K562 (cell line): ENCODE results near the gene OR2F1. TPM values are rescaled to one million over a fixed set of nuclear protein-coding genes. Genes with fewer than 3 reads are reported as not detected.

Experiments
- ATF3 ChIP-seq, 2 experiments: fragments of 450-650 bp in 1 of 2; sonication (generic) in 1 of 2; formaldehyde crosslinking in 1 of 2; IDR thresholded peaks in 1 of 2; conservative IDR thresholded peaks in 1 of 2; 2 replicates each; pipeline versions ENCODE4 v1.6.1 to v1.8.1; 2016 to 2023; ENCODE audit warnings: mild to moderate bottlenecking in 2 of 2, moderate library complexity in 2 of 2, inconsistent platforms in 1 of 2, missing genetic modification reagents in 1 of 2
- CBFA2T2 ChIP-seq: fragments of 450-650 bp; conservative IDR thresholded peaks from 2 replicates; pipeline ENCODE4 v1.6.1; 2017; ENCODE audit warnings: mild to moderate bottlenecking
- CBFA2T3 ChIP-seq: fragments of 450-650 bp; IDR thresholded peaks from 2 replicates; pipeline ENCODE4 v1.6.1; 2017
- CBX2 ChIP-seq: fragments of 200-600 bp; sonication (generic); IDR thresholded peaks from one replicate; pipeline ENCODE4 v1.6.1; 2012; ENCODE audit warnings: mild to moderate bottlenecking, low read length, inconsistent platforms; ENCODE audit not compliant: insufficient read depth, poor library complexity, severe bottlenecking
- CBX3 ChIP-seq, 2 experiments: IDR thresholded peaks; 1 replicate in 1 of 2; 2 replicates in 1 of 2; pipeline ENCODE4 v1.6.1; 2012; ENCODE audit warnings: inconsistent platforms in 2 of 2, low read length in 2 of 2, borderline replicate concordance in 1 of 2, control low read depth in 1 of 2
- CCAR2 ChIP-seq: fragments of 200-400 bp; formaldehyde crosslinking; IDR thresholded peaks from 2 replicates; pipeline ENCODE4 v1.6.1; 2017; ENCODE audit warnings: mild to moderate bottlenecking, low read depth, low read length
- DMBX1 ChIP-seq: fragments of 250-450 bp; sonication (Bioruptor Pico); IDR thresholded peaks from 2 replicates; pipeline ENCODE4 v1.8.0; 2022; ENCODE audit warnings: inconsistent platforms, mild to moderate bottlenecking, moderate library complexity, borderline replicate concordance
- EZH2 ChIP-seq: IDR thresholded peaks from 2 replicates; pipeline ENCODE4 v1.6.1; 2012; ENCODE audit warnings: low read depth, mild to moderate bottlenecking, inconsistent platforms, low read length, borderline replicate concordance
- GATAD2A ChIP-seq: fragments of 450-650 bp; IDR thresholded peaks from 2 replicates; pipeline ENCODE4 v1.6.1; 2017
- HMG20A ChIP-seq: fragments of 450-650 bp; formaldehyde crosslinking; conservative IDR thresholded peaks from 2 replicates; pipeline ENCODE4 v1.4.0; 2020; ENCODE audit warnings: mild to moderate bottlenecking, mixed read lengths
- HSF4 ChIP-seq: fragments of 250-450 bp; sonication (Bioruptor Pico); IDR thresholded peaks from 2 replicates; pipeline ENCODE4 v2.1.2; 2022; ENCODE audit warnings: mild to moderate bottlenecking, moderate library complexity, borderline replicate concordance
- KHSRP ChIP-seq: fragments of 450-650 bp; IDR thresholded peaks from 2 replicates; pipeline ENCODE4 v1.6.1; 2017
- MXD1 ChIP-seq: fragments of 250-450 bp; sonication (Bioruptor Pico); IDR thresholded peaks from 2 replicates; pipeline ENCODE4 v1.8.0; 2021; ENCODE audit warnings: borderline replicate concordance, mild to moderate bottlenecking, moderate library complexity; ENCODE audit not compliant: poor library complexity, severe bottlenecking
- NCOR1 ChIP-seq: fragments of 450-650 bp; IDR thresholded peaks from 2 replicates; pipeline ENCODE4 v1.6.1; 2016; ENCODE audit warnings: mild to moderate bottlenecking, moderate library complexity
- PHF20 ChIP-seq: fragments of 450-650 bp; IDR thresholded peaks from 2 replicates; pipeline ENCODE4 v1.6.1; 2018; ENCODE audit not compliant: partially characterized antibody
- PML ChIP-seq: IDR thresholded peaks from 2 replicates; pipeline ENCODE4 v1.6.1; 2012; ENCODE audit warnings: low read length, inconsistent platforms
- PREB ChIP-seq: sonication (generic); formaldehyde crosslinking; IDR thresholded peaks from 2 replicates; pipeline ENCODE4 v1.8.1; 2023; ENCODE audit warnings: mild to moderate bottlenecking, missing genetic modification reagents
- PTRF ChIP-seq: fragments of 450-650 bp; IDR thresholded peaks from 2 replicates; pipeline ENCODE4 v1.6.1; 2016; ENCODE audit warnings: mild to moderate bottlenecking, missing genetic modification characterization, missing compliant biosample characterization
- RBM15 ChIP-seq: fragments of 200-400 bp; formaldehyde crosslinking; IDR thresholded peaks from 2 replicates; pipeline ENCODE4 v1.6.1; 2018; ENCODE audit warnings: mild to moderate bottlenecking, low read length, moderate library complexity; ENCODE audit not compliant: insufficient read depth
- RBM25 ChIP-seq: fragments of 200-400 bp; formaldehyde crosslinking; IDR thresholded peaks from 2 replicates; pipeline ENCODE4 v1.6.1; 2018; ENCODE audit warnings: low read length, low read depth, moderate library complexity; ENCODE audit not compliant: severe bottlenecking
- RNF2 ChIP-seq: sonication (generic); IDR thresholded peaks from 2 replicates; pipeline ENCODE4 v1.6.1; 2016
- SRSF1 ChIP-seq: fragments of 200-400 bp; formaldehyde crosslinking; IDR thresholded peaks from 2 replicates; pipeline ENCODE4 v1.6.1; 2017; ENCODE audit warnings: mild to moderate bottlenecking, low read depth, low read length, moderate library complexity
- SRSF3 ChIP-seq: fragments of 200-400 bp; formaldehyde crosslinking; IDR thresholded peaks from 2 replicates; pipeline ENCODE4 v1.6.1; 2016; ENCODE audit warnings: mild to moderate bottlenecking, low read length, moderate library complexity; ENCODE audit not compliant: insufficient read depth
- TCFL5 ChIP-seq: fragments of 250-450 bp; sonication (Bioruptor Pico); conservative IDR thresholded peaks from 2 replicates; pipeline ENCODE4 v1.6.1; 2021; ENCODE audit warnings: mild to moderate bottlenecking, moderate library complexity, matching md5 sums
- ZBTB7A ChIP-seq: IDR thresholded peaks from 2 replicates; pipeline ENCODE4 v1.6.1; 2011; ENCODE audit warnings: low read depth, mild to moderate bottlenecking, low read length, moderate library complexity, borderline replicate concordance; ENCODE audit not compliant: control insufficient read depth
- ZNF23 ChIP-seq: fragments of 250-450 bp; sonication (Bioruptor Pico); IDR thresholded peaks from 2 replicates; pipeline ENCODE4 v1.4.0; 2020; ENCODE audit warnings: mild to moderate bottlenecking
- ZNF274 ChIP-seq: IDR thresholded peaks from 2 replicates; pipeline ENCODE4 v1.6.1; 2011; ENCODE audit warnings: low read depth, mild to moderate bottlenecking, low read length, moderate library complexity, borderline replicate concordance
- ZNF655 ChIP-seq: fragments of 250-450 bp; sonication (Bioruptor Pico); IDR thresholded peaks from 2 replicates; pipeline ENCODE4 v1.5.0; 2021
- polyA plus RNA-seq, 8 experiments: library from polyadenylated mRNA; depleted of rRNA in 4 of 8; stranded (reverse) in 5 of 8; unstranded in 3 of 8; fragments of >200 nt; fragmentation: Nextera tagmentation in 2 of 8; fragmentation: Illumina TruSeq in 1 of 8; extraction: Ambion mirVana in 2 of 8; extraction: Trizol in 1 of 8; gene quantifications; 2 replicates each; pipeline versions ENCODE4 v1.2.1 to v1.2.3, GENCODE V29; 2011 to 2014; ENCODE audit warnings: inconsistent platforms in 1 of 8, missing spikeins in 1 of 8
- total RNA-seq, 7 experiments: library from RNA; depleted of rRNA in 6 of 7; stranded (reverse); fragments of >200 nt in 6 of 7; fragmentation: Illumina TruSeq in 2 of 7; extraction: Trizol in 2 of 7; gene quantifications; 2 replicates each; pipeline versions ENCODE4 v1.2.1 to v1.2.3, GENCODE V29; 2011 to 2021; ENCODE audit warnings: low replicate concordance in 1 of 7

The OR2F1 gene
- total and polyA plus RNA-seq, 9 of the 15 experiments (the other 6 are each of a cell fraction or from before 2014, with no cell fraction given): not detected

- peak; percentile 80 for TF ChIP-seq CBFA2T3
- TF ChIP-seq PREB (CRISPR knock-in tag): no peak
- TF ChIP-seq PTRF (tag): no peak
- TF ChIP-seq RNF2: no peak
- no peak for TF ChIP-seq CBX2
- no peak for TF ChIP-seq TCFL5
- TF ChIP-seq CBX3 (IDR thresholded peaks at IDR 0.05; ENCODE audit: borderline replicate concordance in 1 of 2, low read length in 2 of 2): 0 out of 3 replicates have a peak, but pooled peaks of 1 of the 2 experiments have one; percentile 21
- TF ChIP-seq KHSRP: no peak
- no peak for TF ChIP-seq EZH2
- no peak for TF ChIP-seq ZNF274
- no peak for TF ChIP-seq ZBTB7A
- no peak for TF ChIP-seq MXD1 (CRISPR knock-in tag)
- TF ChIP-seq GATAD2A: no peak
- TF ChIP-seq ATF3 (IDR thresholded peaks at IDR 0.05): 0 out of 2 replicates have a peak, but pooled peaks have one; percentile 32
- no peak for TF ChIP-seq ATF3 (CRISPR knock-in tag; conservative IDR thresholded peaks at IDR 0.05)
- peak; percentile 65 for TF ChIP-seq CBFA2T2
- no peak for TF ChIP-seq RBM15
- no peak for TF ChIP-seq HSF4
- TF ChIP-seq ZNF655 (CRISPR knock-in tag): no peak
- 0 out of 2 replicates have a peak, but pooled peaks have one; percentile 41 for TF ChIP-seq PML
- TF ChIP-seq HMG20A (CRISPR knock-in tag): no peak
- TF ChIP-seq DMBX1 (CRISPR knock-in tag): no peak
- no peak for TF ChIP-seq RBM25
- peak; percentile 54 for TF ChIP-seq NCOR1
- no peak for TF ChIP-seq ZNF23 (CRISPR knock-in tag)
- TF ChIP-seq PHF20: no peak
- no peak for TF ChIP-seq SRSF1
- no peak for TF ChIP-seq CCAR2
- no peak for TF ChIP-seq SRSF3
These were observed 25.4 kb downstream of the OR2F1 start (continued) for GRCh38 chr7:143979998-143980397.
